GM19395 (cell line): Measurements from ENCODE around the gene UBAC2.

ENCODE experiments used
- ATAC-seq: cut with Tn5 transposase; IDR thresholded peaks from one replicate; pipeline ENCODE4 v1.9.1; 2021; ENCODE audit warnings: mild to moderate bottlenecking, moderate library complexity; ENCODE audit not compliant: unreplicated experiment

The UBAC2 gene

GRCh38 chr13:99352351-99353245, 151.9 kb downstream of the UBAC2 start:
- no peak for ATAC-seq

GRCh38 chr13:99353246-99353600, 152.6 kb downstream of the UBAC2 start:
- ATAC-seq, result no peak

GRCh38 chr13:99353836-99354235, 153.2 kb downstream of the UBAC2 start:
- no peak for ATAC-seq

GRCh38 chr13:99354371-99354951, 153.8 kb downstream of the UBAC2 start:
- ATAC-seq, result peak; percentile 25

GRCh38 chr13:99355267-99356011, 154.8 kb downstream of the UBAC2 start:
- no peak for ATAC-seq

- ATAC-seq, result peak; percentile 1
Observed at GRCh38 chr13:99356012-99356261, 155.3 kb downstream of the UBAC2 start.

- ATAC-seq, result peak; percentile 69
Observed at GRCh38 chr13:99356262-99357091, 155.8 kb downstream of the UBAC2 start.

- peak; percentile 42 for ATAC-seq
Observed at GRCh38 chr13:99357131-99357596, 156.5 kb downstream of the UBAC2 start.

GRCh38 chr13:99357941-99358340, 157.3 kb downstream of the UBAC2 start:
- ATAC-seq, result no peak

GRCh38 chr13:99359528-99359927, 158.9 kb downstream of the UBAC2 start:
- ATAC-seq, result no peak

GRCh38 chr13:99360696-99361095, 160.0 kb downstream of the UBAC2 start:
- ATAC-seq, result no peak

GRCh38 chr13:99361197-99361596, 160.5 kb downstream of the UBAC2 start:
- no peak for ATAC-seq

- no peak for ATAC-seq
Observed at GRCh38 chr13:99362362-99362761, 161.7 kb downstream of the UBAC2 start.

- no peak for ATAC-seq
Observed at GRCh38 chr13:99363391-99363790, 162.7 kb downstream of the UBAC2 start.

GRCh38 chr13:99363949-99364348, 163.3 kb downstream of the UBAC2 start:
- peak; percentile 44 for ATAC-seq

GRCh38 chr13:99366075-99366987, 165.7 kb downstream of the UBAC2 start:
- no peak for ATAC-seq

- no peak for ATAC-seq
Observed at GRCh38 chr13:99367106-99367616, 166.5 kb downstream of the UBAC2 start.

- peak; percentile 44 for ATAC-seq
Observed at GRCh38 chr13:99367663-99368448, 167.2 kb downstream of the UBAC2 start.
